Lower leg skin (tissue), 3 donors: ENCODE data around the gene ASB6.

Source experiments
- POLR2A ChIP-seq, 2 donors: fragments of 450-650 bp; IDR thresholded peaks; one replicate each; pipeline ENCODE4 v1.6.1; 2016 to 2017; ENCODE audit warnings: antibody characterized with exemption in 2 of 2, mild to moderate bottlenecking in 1 of 2, moderate library complexity in 1 of 2
- TF ChIP-seq, protein P1 (sequence below), 3 donors: fragments of 450-650 bp; IDR thresholded peaks; one replicate each; pipeline ENCODE4 v1.5.1; 2016; ENCODE audit warnings: antibody characterized with exemption in 3 of 3, mild to moderate bottlenecking in 3 of 3, moderate library complexity in 2 of 3

DNA sequence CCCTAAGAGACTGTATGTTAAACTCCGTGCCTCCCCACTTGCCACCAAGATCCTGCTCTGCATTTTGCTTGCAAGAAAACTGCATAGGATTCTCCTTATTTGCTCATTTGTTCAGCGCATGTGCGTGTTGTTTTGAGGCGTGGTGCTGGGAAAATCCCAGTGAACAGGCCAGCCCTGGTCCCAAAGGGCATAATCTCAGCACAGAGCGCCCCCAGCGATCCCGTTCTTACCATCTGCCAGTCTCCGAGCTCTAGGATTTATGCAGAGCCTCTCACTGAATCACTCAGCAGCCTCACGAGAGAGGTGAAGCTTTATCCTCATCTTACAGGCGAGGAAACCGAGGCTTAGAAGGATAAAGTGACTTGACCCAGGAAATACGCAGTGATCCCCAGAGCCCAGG is 35.0 kb upstream of the ASB6 start:
- no peak for TF ChIP-seq POLR2A (IDR thresholded peaks at IDR 0.05)
- TF ChIP-seq, protein P1, sequence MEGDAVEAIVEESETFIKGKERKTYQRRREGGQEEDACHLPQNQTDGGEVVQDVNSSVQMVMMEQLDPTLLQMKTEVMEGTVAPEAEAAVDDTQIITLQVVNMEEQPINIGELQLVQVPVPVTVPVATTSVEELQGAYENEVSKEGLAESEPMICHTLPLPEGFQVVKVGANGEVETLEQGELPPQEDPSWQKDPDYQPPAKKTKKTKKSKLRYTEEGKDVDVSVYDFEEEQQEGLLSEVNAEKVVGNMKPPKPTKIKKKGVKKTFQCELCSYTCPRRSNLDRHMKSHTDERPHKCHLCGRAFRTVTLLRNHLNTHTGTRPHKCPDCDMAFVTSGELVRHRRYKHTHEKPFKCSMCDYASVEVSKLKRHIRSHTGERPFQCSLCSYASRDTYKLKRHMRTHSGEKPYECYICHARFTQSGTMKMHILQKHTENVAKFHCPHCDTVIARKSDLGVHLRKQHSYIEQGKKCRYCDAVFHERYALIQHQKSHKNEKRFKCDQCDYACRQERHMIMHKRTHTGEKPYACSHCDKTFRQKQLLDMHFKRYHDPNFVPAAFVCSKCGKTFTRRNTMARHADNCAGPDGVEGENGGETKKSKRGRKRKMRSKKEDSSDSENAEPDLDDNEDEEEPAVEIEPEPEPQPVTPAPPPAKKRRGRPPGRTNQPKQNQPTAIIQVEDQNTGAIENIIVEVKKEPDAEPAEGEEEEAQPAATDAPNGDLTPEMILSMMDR (IDR thresholded peaks at IDR 0.05): no peak
